Measurements from ENCODE around the gene INVS. TPM values are rescaled to one million over a fixed set of nuclear protein-coding genes. Genes with fewer than 3 reads are reported as not detected.
A peak's percentile ranks its signal among the peaks of the same experiment; 100 is the strongest.

Gene INVS
- polyA plus RNA-seq, 4 donors = 2.7 to 15.5 (median 6.4) TPM

DNA sequence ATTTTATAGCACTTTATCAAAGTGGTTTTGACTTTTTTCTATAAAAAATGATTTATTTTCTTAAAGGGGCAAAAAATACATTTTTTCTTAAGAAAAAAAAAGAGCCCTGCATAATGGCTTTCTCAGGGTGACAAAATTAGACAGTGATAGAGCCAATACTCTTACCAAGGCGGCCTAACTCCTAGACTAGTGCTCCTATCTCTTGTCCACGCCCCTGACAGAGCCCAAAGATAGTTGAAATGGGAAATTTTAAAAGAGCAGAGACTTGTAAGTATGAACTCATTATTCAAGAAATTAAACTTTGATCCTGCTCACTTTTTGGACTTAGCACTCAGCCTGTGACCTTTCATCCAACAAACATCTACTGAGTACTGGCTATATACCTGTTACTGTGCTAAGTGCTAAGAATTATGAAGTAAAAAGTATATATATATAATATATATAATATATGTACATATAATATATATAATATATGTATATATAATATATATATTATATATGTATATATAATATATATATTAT is 1.2 kb downstream of the INVS start:
- DNase-seq = peak; percentile 31 to 70
- Histone ChIP-seq H3K27me3 (ENCODE audit: control insufficient read depth in 3 of 3, insufficient read depth in 3 of 3, low read length in 3 of 3) (no peaks in the 10 kb centered on the region), H3K4me1 (ENCODE audit: control insufficient read depth in 3 of 3, insufficient read depth in 2 of 3, low read depth in 1 of 3, low read length in 2 of 3) (peaks cover 0 to 7% (median 4%) of the 10 kb centered on the region in 3 donors), H3K27ac (ENCODE audit: low read depth in 1 of 3, low read length in 2 of 3) (peak overlapping the region in 1 of 3 donors; percentile 99), H3K4me3 (ENCODE audit: low read depth in 1 of 3, low read length in 3 of 3) (peak overlapping the region in 1 of 3 donors; percentile 69), H3K9me3 (ENCODE audit: control insufficient read depth in 2 of 2, insufficient read depth in 1 of 2, low read depth in 1 of 2, low read length in 1 of 2) (no peaks in the 10 kb centered on the region), H3K36me3 (ENCODE audit: control insufficient read depth in 3 of 3, insufficient read depth in 2 of 3, low read depth in 1 of 3, low read length in 3 of 3) (peaks cover 0 to 4% (median 0%) of the 10 kb centered on the region in 3 donors)
- 52 to 80% (median 58%) methylated on average over 2 of the region's 2 CpGs for WGBS, 3 donors
- no peak for FAIRE-seq

DNA sequence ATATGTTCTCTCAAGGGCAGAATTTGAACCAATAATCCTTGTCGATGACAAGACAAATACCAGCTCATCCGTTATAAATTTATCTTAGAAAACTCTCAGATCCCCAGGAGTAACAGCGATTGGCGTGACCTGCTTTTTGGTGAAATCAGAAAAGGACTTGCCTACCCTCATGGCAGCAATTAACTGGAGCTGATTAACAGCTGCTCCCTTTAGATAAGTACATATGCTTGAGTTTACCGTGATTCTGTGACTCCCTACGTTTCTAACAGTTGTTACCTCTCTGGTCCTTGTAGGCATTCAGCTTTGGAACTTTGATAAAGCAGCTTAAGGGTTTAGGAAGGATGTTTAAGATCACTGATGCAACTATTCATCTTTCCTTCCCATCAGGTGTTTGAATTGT is 2.6 kb downstream of the INVS start:
- Histone ChIP-seq H3K4me3 (ENCODE audit: low read depth in 1 of 3, low read length in 3 of 3) (no peak overlapping the region), H3K27me3 (ENCODE audit: control insufficient read depth in 3 of 3, insufficient read depth in 3 of 3, low read length in 3 of 3) (no peaks in the 10 kb centered on the region), H3K4me1 (ENCODE audit: control insufficient read depth in 3 of 3, insufficient read depth in 2 of 3, low read depth in 1 of 3, low read length in 2 of 3) (peaks cover 0 to 4% (median 4%) of the 10 kb centered on the region in 3 donors), H3K36me3 (ENCODE audit: control insufficient read depth in 3 of 3, insufficient read depth in 2 of 3, low read depth in 1 of 3, low read length in 3 of 3) (peaks cover 0 to 6% (median 5%) of the 10 kb centered on the region in 3 donors), H3K27ac (ENCODE audit: low read depth in 1 of 3, low read length in 2 of 3) (no peak overlapping the region), H3K9me3 (ENCODE audit: control insufficient read depth in 2 of 2, insufficient read depth in 1 of 2, low read depth in 1 of 2, low read length in 1 of 2) (no peaks in the 10 kb centered on the region)
- no peak for FAIRE-seq
- 86 to 92% (median 88%) methylated on average over 6 of the region's 6 CpGs for WGBS, 3 donors
- no peak for DNase-seq

DNA sequence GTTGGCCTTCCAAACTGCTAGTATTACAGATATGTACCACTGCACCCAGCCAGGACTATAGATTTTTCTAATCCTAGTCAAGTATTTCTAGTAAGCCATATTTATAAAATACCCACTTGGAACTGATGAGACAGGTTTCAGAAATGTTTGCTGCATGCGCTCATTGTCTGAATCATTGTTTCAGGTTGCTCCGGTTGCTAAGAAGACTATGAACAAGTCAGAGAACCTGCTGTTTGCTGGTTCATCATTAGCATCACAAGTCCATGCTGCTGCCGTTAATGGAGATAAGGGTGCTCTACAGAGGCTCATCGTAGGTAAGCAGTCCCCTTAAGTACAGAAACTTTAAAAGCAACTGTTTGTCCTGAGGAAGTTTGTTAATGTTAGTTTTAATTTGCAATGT is 5.3 kb downstream of the INVS start:
- no peaks in the 10 kb centered on the region for H3K27me3 ChIP-seq (ENCODE audit: control insufficient read depth in 3 of 3, insufficient read depth in 3 of 3, low read length in 3 of 3)
- 89 to 94% (median 90%) methylated on average over 4 of the region's 4 CpGs for WGBS, 3 donors
- no peak overlapping the region for H3K27ac ChIP-seq (ENCODE audit: low read depth in 1 of 3, low read length in 2 of 3)
- H3K36me3 ChIP-seq (ENCODE audit: control insufficient read depth in 3 of 3, insufficient read depth in 2 of 3, low read depth in 1 of 3, low read length in 3 of 3) = peaks cover 0 to 12% (median 7%) of the 10 kb centered on the region in 3 donors
- H3K9me3 ChIP-seq (ENCODE audit: control insufficient read depth in 2 of 2, insufficient read depth in 1 of 2, low read depth in 1 of 2, low read length in 1 of 2) = no peaks in the 10 kb centered on the region
- FAIRE-seq = no peak
- H3K4me1 ChIP-seq (ENCODE audit: control insufficient read depth in 3 of 3, insufficient read depth in 2 of 3, low read depth in 1 of 3, low read length in 2 of 3) = peaks cover 0 to 4% (median 0%) of the 10 kb centered on the region in 3 donors
- H3K4me3 ChIP-seq (ENCODE audit: low read depth in 1 of 3, low read length in 3 of 3) = no peak overlapping the region
- no peak for DNase-seq

DNA sequence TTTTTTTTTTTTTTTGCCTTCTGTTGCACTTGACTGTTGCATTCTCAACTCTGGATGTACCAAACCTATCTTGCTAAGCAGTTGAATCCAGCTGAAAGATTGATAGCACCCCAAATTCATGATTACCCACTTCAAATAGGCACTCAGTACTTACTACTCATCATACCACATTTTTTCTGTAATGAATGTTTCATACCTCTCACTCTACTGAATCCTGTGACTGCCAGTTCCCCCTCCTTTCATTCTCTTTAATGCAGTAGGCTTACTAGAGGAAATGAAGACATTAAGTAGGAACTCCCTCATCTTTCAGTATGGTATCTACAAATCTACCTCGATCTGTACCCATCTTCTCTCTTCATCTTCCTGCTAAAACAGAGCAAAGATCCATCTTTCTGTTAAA is 6.8 kb downstream of the INVS start:
- H3K27ac ChIP-seq (ENCODE audit: low read depth in 1 of 3, low read length in 2 of 3) = no peak overlapping the region
- 50 to 88% (median 53%) methylated on average over 1 of the region's 1 CpG for WGBS, 3 donors
- no peaks in the 10 kb centered on the region for H3K27me3 ChIP-seq (ENCODE audit: control insufficient read depth in 3 of 3, insufficient read depth in 3 of 3, low read length in 3 of 3)
- H3K4me1 ChIP-seq (ENCODE audit: control insufficient read depth in 3 of 3, insufficient read depth in 2 of 3, low read depth in 1 of 3, low read length in 2 of 3) = no peaks in the 10 kb centered on the region
- peaks cover 0 to 12% (median 9%) of the 10 kb centered on the region in 3 donors for H3K36me3 ChIP-seq (ENCODE audit: control insufficient read depth in 3 of 3, insufficient read depth in 2 of 3, low read depth in 1 of 3, low read length in 3 of 3)
- FAIRE-seq (no peak), DNase-seq (no peak)
- H3K9me3 ChIP-seq (ENCODE audit: control insufficient read depth in 2 of 2, insufficient read depth in 1 of 2, low read depth in 1 of 2, low read length in 1 of 2) = no peaks in the 10 kb centered on the region
- H3K4me3 ChIP-seq (ENCODE audit: low read depth in 1 of 3, low read length in 3 of 3) = no peak overlapping the region

DNA sequence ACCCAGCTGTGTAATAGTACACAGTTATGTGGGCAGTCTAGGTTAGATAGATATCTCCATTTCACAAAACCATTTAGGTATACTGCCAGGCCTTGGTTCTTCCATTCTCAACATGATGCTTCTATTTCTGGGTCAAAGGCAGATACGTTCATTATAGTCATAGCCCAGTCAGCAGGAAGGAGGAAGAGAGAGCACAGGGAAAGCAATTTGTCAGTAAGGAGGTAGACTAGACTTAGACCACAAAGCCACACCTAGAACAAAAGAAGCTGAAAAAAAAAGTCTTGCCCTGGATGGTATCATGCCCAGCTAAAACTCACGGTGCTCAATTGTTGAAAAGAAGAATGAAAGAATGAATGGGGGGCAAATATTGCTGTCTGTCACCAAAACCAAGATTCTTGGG is 7.6 kb downstream of the INVS start:
- Histone ChIP-seq H3K27me3 (ENCODE audit: control insufficient read depth in 3 of 3, insufficient read depth in 3 of 3, low read length in 3 of 3) (no peaks in the 10 kb centered on the region), H3K27ac (ENCODE audit: low read depth in 1 of 3, low read length in 2 of 3) (no peak overlapping the region), H3K36me3 (ENCODE audit: control insufficient read depth in 3 of 3, insufficient read depth in 2 of 3, low read depth in 1 of 3, low read length in 3 of 3) (peaks cover 3 to 12% (median 9%) of the 10 kb centered on the region in 3 donors), H3K4me3 (ENCODE audit: low read depth in 1 of 3, low read length in 3 of 3) (no peak overlapping the region), H3K9me3 (ENCODE audit: control insufficient read depth in 2 of 2, insufficient read depth in 1 of 2, low read depth in 1 of 2, low read length in 1 of 2) (no peaks in the 10 kb centered on the region), H3K4me1 (ENCODE audit: control insufficient read depth in 3 of 3, insufficient read depth in 2 of 3, low read depth in 1 of 3, low read length in 2 of 3) (no peaks in the 10 kb centered on the region)
- no peak for DNase-seq
- no peak for FAIRE-seq
- WGBS, 3 donors = 74 to 86% (median 80%) methylated on average over 2 of the region's 2 CpGs

DNA sequence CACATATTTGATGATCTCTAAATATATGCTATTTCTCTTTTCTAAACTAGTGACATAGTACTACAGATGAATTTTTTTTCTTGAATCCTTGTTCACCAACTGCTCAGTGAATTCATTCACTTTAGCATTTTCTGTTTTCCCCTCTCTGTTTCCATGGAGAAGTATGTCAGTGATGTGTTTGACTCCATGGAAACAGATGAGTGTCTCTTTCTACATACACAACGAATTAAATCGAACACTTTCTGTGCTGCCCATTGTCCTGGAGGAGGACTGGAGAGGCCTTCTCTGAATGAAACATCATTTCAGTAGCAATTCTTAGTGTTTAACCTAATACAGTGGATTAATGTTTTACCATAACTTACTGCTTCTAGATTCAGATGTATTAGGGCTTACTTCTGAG is 9.5 kb downstream of the INVS start:
- Histone ChIP-seq H3K36me3 (ENCODE audit: control insufficient read depth in 3 of 3, insufficient read depth in 2 of 3, low read depth in 1 of 3, low read length in 3 of 3) (peaks cover 3 to 12% (median 9%) of the 10 kb centered on the region in 3 donors), H3K9me3 (ENCODE audit: control insufficient read depth in 2 of 2, insufficient read depth in 1 of 2, low read depth in 1 of 2, low read length in 1 of 2) (no peaks in the 10 kb centered on the region), H3K27ac (ENCODE audit: low read depth in 1 of 3, low read length in 2 of 3) (no peak overlapping the region), H3K4me1 (ENCODE audit: control insufficient read depth in 3 of 3, insufficient read depth in 2 of 3, low read depth in 1 of 3, low read length in 2 of 3) (no peaks in the 10 kb centered on the region), H3K27me3 (ENCODE audit: control insufficient read depth in 3 of 3, insufficient read depth in 3 of 3, low read length in 3 of 3) (no peaks in the 10 kb centered on the region), H3K4me3 (ENCODE audit: low read depth in 1 of 3, low read length in 3 of 3) (no peak overlapping the region)
- DNase-seq = no peak
- 57 to 86% (median 83%) methylated on average over 2 of the region's 2 CpGs for WGBS, 3 donors
- no peak for FAIRE-seq

DNA sequence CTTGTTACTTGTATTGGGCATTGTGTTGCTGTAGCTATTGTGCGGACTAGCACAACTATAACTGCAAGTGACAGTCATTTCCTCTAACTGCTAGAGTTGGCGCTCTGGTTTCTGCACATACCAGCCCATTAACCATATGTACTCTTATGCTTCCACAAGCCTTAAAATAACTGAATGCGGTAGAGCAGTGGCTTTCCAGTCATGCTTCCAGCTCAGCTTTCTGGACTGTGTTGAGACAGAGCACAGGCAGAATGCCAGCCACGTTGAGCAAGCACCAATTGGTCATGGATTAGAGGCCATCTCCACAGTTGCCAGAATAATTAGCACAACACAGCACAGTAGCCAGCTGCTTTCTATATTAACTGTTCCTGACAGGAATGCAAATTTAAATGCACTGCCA is 12.2 kb downstream of the INVS start:
- 62 to 81% (median 76%) methylated on average over 4 of the region's 4 CpGs for WGBS, 3 donors
- no peaks in the 10 kb centered on the region for H3K9me3 ChIP-seq (ENCODE audit: control insufficient read depth in 2 of 2, insufficient read depth in 1 of 2, low read depth in 1 of 2, low read length in 1 of 2)
- no peaks in the 10 kb centered on the region for H3K27me3 ChIP-seq (ENCODE audit: control insufficient read depth in 3 of 3, insufficient read depth in 3 of 3, low read length in 3 of 3)
- peak in 1 of 2 donors; percentile 7 for DNase-seq
- H3K4me1 ChIP-seq (ENCODE audit: control insufficient read depth in 3 of 3, insufficient read depth in 2 of 3, low read depth in 1 of 3, low read length in 2 of 3) = no peaks in the 10 kb centered on the region
- no peak for FAIRE-seq
- H3K36me3 ChIP-seq (ENCODE audit: control insufficient read depth in 3 of 3, insufficient read depth in 2 of 3, low read depth in 1 of 3, low read length in 3 of 3) = peaks cover 4 to 10% (median 5%) of the 10 kb centered on the region in 3 donors
- no peak overlapping the region for H3K27ac ChIP-seq (ENCODE audit: low read depth in 1 of 3, low read length in 2 of 3)
- no peak overlapping the region for H3K4me3 ChIP-seq (ENCODE audit: low read depth in 1 of 3, low read length in 3 of 3)

DNA sequence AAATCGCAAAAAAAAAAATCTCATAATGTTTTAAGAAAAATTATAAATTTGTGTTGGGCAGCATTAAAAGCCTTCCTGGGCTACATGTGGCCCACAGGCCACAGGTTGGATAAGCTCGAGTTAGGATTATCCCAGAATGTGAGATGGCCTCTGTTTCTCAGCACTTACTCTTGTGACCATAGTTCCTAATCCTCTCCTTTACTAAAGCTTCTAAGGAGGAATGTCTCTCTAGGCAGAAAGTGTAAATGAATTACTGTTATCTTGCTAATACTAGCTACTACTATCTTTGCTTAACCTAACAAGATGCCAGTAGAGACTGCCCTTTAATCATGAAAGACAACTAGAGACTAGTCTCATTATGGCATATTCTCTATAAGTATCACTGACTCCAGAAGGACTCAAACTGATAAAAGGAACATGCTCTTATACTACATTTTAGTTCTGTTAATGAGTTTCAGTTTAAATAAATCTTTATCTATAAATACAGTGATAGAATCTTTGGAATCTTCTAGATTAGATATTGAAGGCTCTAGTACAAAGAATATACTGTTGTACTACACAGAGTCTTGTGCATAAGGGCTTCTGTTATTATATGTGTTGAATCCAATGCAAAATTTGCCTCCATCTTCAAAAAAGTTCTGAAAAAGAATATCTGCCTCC is 13.8 kb downstream of the INVS start:
- no peaks in the 10 kb centered on the region for H3K27me3 ChIP-seq (ENCODE audit: control insufficient read depth in 3 of 3, insufficient read depth in 3 of 3, low read length in 3 of 3)
- H3K4me1 ChIP-seq (ENCODE audit: control insufficient read depth in 3 of 3, insufficient read depth in 2 of 3, low read depth in 1 of 3, low read length in 2 of 3) = no peaks in the 10 kb centered on the region
- H3K27ac ChIP-seq (ENCODE audit: low read depth in 1 of 3, low read length in 2 of 3) = no peak overlapping the region
- no peak overlapping the region for H3K4me3 ChIP-seq (ENCODE audit: low read depth in 1 of 3, low read length in 3 of 3)
- H3K9me3 ChIP-seq (ENCODE audit: control insufficient read depth in 2 of 2, insufficient read depth in 1 of 2, low read depth in 1 of 2, low read length in 1 of 2) = no peaks in the 10 kb centered on the region
- FAIRE-seq (no peak), DNase-seq (no peak)
- 93 to 96% (median 93%) methylated on average over 2 of the region's 2 CpGs for WGBS, 3 donors
- H3K36me3 ChIP-seq (ENCODE audit: control insufficient read depth in 3 of 3, insufficient read depth in 2 of 3, low read depth in 1 of 3, low read length in 3 of 3) = peaks cover 2 to 11% (median 2%) of the 10 kb centered on the region in 3 donors

Measured in small intestine (tissue), 7 donors.